ENCODE data around the gene CDKN1B.

CDKN1B gene

DNA sequence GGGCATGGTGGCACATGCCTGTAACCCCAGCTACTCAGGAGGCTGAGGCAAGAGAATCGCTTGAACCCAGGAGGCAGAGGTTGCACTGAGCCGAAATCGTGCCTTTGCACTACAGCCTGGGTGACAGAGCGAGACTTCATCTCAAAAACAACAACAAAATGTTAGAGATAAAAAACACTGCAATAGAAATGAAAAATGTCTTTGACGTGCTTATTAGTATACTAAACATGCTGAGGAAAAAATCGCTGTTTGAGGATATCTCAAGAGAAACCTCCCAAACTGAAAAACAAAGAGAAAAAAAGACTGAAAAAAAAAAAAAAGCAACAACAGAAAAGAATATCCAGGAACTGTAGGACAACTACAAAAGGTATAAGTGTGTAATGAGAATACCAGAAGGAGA lies 53.1 kb downstream of the CDKN1B start:
- DNase-seq: no peak

Data from SW 1271 (cell line).